Hematopoietic multipotent progenitor cell treated with erythropoietin and hydrocortisone succinate and interleukin-3 and kit ligand, for 6 days (in vitro differentiated cells): ENCODE results near the gene TRMT44.

Source experiments
- DNase-seq: peaks from one replicate; pipeline ENCODE4 v3.0.0-alpha.2; 2015

TRMT44 gene

DNA sequence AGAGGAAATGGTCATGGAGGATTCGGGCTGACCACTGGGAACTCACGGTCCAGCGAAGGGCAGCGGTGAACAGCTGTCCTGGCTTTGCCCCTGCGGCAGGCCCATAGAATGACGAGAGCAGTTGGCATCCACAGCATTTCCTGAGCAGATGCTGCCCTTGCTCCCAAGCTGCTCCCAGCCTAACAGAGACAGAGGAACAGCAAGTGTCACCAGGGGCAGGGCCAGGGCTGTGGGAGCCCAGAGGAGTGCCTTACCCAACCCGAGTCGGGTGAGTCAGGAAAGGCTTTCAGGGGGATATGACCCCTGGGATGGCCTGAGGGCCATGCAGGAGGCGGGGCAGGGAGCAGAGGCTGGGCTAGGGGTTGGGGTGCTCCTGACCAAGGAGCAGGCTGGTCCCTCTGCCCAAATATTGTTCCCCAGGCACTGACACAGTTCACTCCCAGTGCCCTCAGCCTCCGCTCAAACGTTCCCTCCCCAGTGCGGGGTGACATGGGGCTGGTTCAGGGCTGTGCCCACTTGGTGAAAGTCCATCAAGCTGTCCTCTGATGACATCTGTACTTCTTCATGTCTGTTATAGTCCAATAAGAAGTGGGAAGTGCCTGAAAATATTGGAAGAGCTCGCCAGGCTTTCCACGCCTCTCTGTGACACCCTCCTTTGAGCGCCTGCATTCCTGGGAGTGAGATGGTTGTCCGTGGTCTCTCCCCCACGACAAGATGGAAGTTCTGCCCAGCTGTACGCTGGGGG is 74.9 kb downstream of the TRMT44 start:
- DNase-seq = no peak

DNA sequence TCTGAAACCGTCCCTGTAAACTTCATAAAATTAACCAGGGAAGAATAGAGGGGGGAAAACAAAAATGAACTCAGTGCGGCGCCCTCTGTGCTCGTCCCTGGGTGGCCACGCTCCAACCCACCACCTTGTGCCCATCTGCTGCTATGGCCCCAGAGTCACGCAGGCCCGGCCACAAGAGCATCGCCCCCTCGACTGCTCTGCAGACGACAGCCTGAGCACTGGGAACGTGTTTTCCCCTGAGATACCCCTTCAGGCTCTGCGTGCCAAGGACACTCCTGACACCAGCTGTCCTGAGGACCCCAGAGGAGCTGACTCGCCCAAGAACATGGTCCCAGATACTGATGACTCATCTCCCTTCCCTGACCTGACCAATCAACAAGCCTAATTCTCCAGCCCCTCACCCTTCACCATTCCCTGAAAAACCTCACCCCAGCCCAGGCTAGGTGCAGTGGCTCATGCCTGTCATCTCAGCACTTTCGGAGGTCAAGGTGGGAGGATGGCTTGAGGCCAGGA is 75.5 kb downstream of the TRMT44 start:
- DNase-seq = no peak

GRCh38 chr4:8516996-8517550 is 76.5 kb downstream of the TRMT44 start:
- DNase-seq = no peak

DNA sequence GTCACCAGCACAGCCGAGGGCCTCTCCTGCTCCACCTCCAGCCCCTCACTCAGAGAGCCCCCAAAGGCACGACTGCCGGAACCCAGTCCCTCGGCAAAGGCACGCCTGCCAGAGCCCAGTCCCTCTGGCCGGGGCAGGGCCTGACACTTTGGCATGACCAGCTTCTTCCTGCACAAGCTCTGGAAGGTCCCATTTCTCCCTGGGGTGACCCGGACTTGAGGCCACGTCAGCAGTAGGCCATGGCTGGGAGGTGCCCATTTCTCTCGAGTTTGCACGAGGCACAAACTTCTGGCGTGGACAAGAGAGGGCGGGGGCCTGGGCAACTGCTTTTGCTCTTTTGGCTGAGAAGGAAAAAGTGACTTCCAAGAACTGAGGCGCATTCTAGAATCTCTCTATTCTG is 77.4 kb downstream of the TRMT44 start:
- no peak for DNase-seq

DNA sequence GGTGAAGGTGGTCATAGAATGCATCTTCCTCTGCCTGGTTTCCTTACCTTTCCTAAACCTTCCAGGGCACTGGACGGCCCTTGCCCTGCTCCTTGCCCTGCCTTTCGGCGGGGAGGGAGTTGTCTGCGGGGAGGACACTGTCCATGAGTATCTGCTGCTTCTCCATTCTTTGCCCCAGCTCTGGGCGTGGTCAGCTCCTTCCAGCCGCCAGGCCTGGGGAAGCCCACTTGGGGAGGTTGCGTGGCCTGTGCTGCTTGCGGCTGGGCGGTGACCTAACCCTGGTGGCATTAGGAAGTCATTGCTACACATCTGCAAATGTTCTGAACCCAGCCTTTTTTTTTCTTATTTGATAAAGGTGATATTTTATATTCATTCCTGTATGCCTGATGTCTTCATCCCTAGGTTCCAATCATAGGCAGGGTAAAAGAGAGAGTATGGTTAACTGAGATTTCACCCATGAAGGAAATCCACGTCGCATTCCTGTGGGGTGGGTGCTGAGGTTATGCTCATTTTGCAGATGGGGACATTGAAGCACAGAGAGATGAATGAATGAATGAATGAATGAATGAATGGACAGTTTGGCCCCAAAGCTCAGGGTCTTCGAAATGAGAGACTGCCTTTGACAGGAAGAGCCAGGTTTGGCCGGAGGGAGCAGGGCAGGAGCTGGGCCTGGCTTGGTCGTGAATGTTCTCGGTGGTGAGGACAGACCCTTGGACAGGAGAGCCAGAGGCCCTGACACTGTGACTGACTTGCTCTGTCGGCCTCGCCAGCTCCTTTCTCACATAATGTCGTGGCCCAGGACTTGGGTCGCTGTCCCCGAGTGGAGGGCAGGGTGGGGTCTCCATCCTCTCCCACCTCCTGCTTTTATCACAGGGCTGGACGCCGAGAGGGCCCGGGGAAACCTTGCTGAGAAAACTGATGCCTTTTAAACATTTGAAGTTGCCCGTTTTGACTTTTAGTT is 81.9 kb downstream of the TRMT44 start:
- DNase-seq = no peak

DNA sequence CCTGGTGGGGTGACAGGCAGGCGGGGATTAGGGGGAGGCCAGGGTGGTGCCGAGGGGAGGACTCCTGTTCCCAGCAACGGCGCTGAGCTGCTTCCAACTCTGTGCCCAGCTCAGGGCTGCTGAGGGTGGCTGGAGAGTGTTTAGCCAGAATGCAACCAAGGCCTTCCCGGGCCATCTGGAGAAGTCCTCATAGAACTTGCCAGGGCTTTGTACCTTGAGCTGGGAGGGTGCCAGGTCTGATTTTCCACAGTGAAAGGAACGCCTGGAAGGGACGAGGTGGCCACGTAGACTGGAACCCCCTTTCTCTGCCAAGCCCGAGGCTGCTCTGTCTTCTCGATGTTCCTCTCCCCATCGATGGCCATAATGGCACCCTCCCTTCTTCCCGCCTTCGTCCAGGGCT is 82.6 kb downstream of the TRMT44 start:
- DNase-seq = no peak

GRCh38 chr4:8523766-8524165 is 83.2 kb downstream of the TRMT44 start:
- no peak for DNase-seq

- DNase-seq = no peak
Measured at GRCh38 chr4:8524595-8525382, 84.2 kb downstream of the TRMT44 start.

- DNase-seq = no peak
Measured at GRCh38 chr4:8525383-8526120, 85.0 kb downstream of the TRMT44 start.
